ENCODE measurements around the gene ZNF525.
"Not testable (repeated sequence)": the region's sequence is repeated elsewhere in the genome, so short reads cannot be mapped to it uniquely, and the experiment has no call there.

Gene ZNF525

GRCh38 chr19:53365134-53365898 is at the start of gene ZNF525:
Gene ZNF525 (plus strand): TSS chr19:53365705. CDS start chr19:53372282, 6,577 bp downstream.
- DNase-seq: peak; percentile 67

DNA sequence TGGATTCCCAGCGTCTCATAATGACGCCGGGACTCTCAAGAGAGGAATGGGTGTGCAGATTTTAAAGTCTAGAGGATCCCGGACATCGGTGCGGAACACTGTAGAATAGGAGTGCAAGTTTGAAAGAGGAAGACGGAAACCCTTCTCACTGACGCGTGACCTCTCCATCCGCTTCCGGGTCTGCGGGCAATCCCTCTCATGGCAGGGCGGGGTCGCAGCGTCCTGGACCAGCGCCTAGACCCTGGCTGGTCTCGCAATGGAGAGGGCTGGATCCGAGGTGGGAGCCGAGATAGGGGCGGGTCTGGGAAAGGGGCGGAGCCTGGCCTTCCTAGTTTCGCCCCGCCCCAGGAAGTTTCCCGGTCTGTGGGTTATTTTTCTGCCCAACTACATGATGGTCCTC is 36.5 kb upstream of the ZNF525 start:
- DNase-seq: no peak

DNA sequence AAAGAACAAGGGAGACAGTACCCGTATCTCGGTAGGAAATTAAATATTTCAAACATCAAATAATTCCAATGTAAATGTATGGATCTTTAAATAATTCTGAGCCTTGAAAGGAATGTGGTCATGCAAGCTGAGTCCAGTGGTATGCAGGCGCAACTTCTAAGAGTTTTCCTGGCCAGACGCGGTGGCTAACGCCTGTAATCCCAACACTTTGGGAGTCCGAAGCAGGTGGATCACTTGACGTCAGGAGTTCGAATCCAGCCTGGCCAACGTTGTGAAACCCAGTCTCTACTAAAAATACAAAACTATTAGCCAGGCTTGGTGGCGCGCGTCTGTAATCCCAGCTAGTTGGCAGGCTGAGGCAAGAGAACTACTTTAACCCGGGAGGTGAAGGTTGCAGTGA is 33.0 kb upstream of the ZNF525 start:
- DNase-seq: no peak

DNA sequence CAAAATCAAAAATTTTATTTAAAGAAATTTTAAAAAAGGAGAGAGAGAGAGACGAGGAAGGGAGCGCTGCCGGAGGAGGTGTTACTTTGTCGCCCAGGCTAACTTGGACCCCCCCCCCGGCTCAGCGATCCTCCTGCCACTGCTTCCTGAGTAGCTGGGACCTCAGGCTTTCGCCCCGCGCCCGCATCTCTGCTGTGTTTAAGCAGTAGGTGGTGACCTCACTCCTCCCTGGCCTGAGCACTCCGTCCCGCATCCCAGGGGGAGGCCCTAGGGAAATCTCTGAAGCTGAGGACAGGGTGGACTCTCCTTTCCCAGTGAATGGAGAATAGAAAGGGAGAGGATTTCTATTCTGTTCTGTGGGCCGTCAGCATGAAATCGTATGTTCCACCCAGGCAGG is 32.4 kb upstream of the ZNF525 start:
- DNase-seq: no peak

GRCh38 chr19:53333463-53334449 is 31.7 kb upstream of the ZNF525 start, which contains the start of gene ZNF845:
Gene ZNF845 (plus strand): TSS chr19:53333749. CDS start chr19:53341308, 7,559 bp downstream.
- peak; percentile 77 for DNase-seq

DNA sequence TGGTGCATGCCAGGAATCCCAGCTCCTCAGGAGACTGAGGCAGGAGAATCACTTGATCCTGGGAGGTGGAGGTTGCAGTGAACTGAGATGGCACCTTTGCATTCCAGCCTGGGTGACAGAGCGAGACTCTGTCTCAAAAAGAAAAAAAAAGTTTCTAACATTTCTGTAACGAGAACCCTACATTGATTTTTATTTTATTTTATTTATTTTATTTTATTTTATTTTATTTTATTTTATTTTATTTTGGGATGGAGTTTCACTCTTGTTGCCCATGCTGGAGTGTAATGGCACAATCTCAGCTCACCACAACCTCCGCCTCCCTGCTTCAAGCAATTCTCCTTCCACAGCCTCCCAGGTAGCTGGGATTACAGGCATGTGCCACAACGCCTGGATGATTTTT is 21.1 kb upstream of the ZNF525 start:
- DNase-seq: not testable (repeated sequence)

- no peak for DNase-seq
Measured at GRCh38 chr19:53355739-53356138, 9.8 kb upstream of the ZNF525 start.

- no peak for DNase-seq
Measured at GRCh38 chr19:53357821-53358581, 7.5 kb upstream of the ZNF525 start.

- not testable (repeated sequence) for DNase-seq
Measured at GRCh38 chr19:53360056-53360455, 5.4 kb upstream of the ZNF525 start.

GRCh38 chr19:53365899-53366493 is 491 bp downstream of the ZNF525 start:
- no peak for DNase-seq

- no peak for DNase-seq
Measured at GRCh38 chr19:53372196-53372595, 6.7 kb downstream of the ZNF525 start.

GRCh38 chr19:53374288-53374687 is 8.8 kb downstream of the ZNF525 start:
- no peak for DNase-seq

GRCh38 chr19:53374743-53375142 is 9.2 kb downstream of the ZNF525 start:
- no peak for DNase-seq

- DNase-seq: no peak
Measured at GRCh38 chr19:53381376-53381775, 15.9 kb downstream of the ZNF525 start.

DNA sequence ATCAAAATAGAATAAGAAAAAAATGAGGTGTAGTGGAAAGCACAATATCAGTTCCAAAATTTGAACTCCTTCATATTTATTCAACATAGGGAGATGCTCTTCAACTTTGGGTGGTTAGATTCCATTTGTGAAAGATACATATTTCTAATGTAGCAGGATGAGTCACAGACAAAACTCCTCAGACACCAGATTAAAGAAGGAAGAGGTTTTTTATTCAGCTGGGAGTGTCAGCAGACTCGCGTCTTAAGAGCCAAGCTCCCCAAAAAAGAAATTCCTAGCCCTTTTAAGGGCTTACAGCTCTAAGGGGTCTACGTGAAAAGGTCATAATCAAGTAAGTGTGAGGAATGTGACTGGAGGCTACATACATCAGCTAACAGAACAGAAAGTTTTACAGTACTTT is 22.7 kb downstream of the ZNF525 start:
- DNase-seq: no peak

DNA sequence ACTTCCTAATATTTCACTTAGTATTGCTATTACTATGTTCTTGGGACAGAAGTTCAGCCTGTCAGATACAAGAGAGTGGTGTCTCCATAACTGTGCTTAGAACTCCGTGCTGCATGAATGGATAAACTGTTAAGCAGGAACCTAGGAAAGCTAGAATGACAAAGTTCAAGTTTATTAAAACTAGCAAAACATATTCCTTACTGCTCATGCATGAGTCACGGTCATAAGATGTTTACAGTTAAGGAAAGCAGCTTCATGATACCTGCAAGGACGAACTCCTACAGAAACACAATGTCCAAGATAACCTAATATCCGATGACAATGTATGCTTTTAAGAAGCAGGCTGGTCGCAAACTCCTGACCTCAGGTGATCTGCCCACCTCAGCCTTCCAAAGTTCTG is 23.4 kb downstream of the ZNF525 start:
- no peak for DNase-seq

GRCh38 chr19:53389571-53389970 is 24.1 kb downstream of the ZNF525 start:
- DNase-seq: no peak

DNA sequence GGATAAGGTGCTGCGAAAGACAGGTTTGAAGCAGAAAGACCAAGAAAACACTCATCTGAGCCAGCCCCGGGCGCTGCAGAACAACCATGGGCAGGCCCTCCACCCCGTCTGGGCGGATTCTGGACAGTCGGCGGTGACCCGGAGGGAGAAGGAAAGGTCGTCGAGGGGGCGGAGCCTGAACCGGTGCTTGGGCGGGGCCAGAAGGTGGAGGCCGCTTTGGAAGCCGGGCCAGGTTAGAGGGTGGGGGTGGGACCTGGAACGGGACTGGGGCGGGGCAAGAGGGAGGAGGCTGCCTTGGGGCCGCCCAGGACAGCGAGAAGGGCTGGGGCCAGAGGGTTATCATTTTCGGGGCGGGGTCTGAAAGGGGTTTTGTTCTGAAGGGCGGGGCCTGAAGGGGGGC is 24.5 kb downstream of the ZNF525 start:
- no peak for DNase-seq

DNA sequence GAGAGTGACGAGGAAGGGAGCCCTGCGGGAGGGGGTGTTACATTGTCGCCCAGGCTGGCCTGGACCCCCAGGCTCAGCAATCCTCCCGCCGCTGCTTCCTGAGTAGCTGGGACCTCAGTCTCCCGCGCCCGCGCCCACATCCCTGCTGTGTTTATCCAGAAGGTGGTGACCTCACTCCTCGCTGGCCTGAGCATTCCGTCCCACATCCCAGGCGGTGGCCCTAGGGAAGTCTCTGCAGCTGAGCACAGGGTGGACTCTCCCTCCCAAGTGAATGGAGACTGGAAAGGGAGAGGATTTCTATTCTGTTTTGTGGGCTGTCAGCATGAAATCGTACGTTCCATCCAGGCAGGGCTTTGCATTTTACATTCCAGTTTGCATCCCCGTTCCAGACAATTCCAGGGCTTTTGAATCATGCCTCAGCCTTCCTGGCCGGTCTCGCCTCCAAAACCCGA is 29.0 kb downstream of the ZNF525 start:
- DNase-seq: no peak

- peak; percentile 68 for DNase-seq
Measured at GRCh38 chr19:53394974-53395839, 29.7 kb downstream of the ZNF525 start, which contains the start of gene ZNF765. Gene ZNF765 (plus strand): TSS chr19:53395149. CDS start chr19:53398016, 2,867 bp downstream.

- DNase-seq: not testable (repeated sequence)
Measured at GRCh38 chr19:53395840-53396524, 30.5 kb downstream of the ZNF525 start.

Measured in NCI-H510A (cell line).